SJCRH30 (cell line): Measurements from ENCODE around the gene RNASE1. TPM values are rescaled to one million over a fixed set of nuclear protein-coding genes. Genes with fewer than 3 reads are reported as not detected.

Experiments used
- DNase-seq, 2 experiments: peaks; one replicate each; pipeline ENCODE4 v3.0.0-alpha.2; 2015 to 2020
- H3K27ac ChIP-seq: fragments of 250-450 bp; sonication (Bioruptor Pico); 2 replicates; pipeline ENCODE4 v1.5.1; 2020; ENCODE audit warnings: mild to moderate bottlenecking, moderate library complexity
- H3K27me3 ChIP-seq: fragments of 250-450 bp; sonication (Bioruptor Pico); 2 replicates; pipeline ENCODE4 v1.5.1; 2020; ENCODE audit warnings: mild to moderate bottlenecking, moderate library complexity
- H3K36me3 ChIP-seq: fragments of 250-450 bp; sonication (Bioruptor Pico); 2 replicates; pipeline ENCODE4 v1.5.1; 2020; ENCODE audit warnings: mild to moderate bottlenecking, moderate library complexity
- H3K4me1 ChIP-seq: fragments of 250-450 bp; sonication (Bioruptor Pico); 2 replicates; pipeline ENCODE4 v1.5.1; 2020; ENCODE audit warnings: mild to moderate bottlenecking, moderate library complexity
- H3K4me3 ChIP-seq: fragments of 250-450 bp; sonication (Bioruptor Pico); 2 replicates; pipeline ENCODE4 v1.5.1; 2020; ENCODE audit warnings: mild to moderate bottlenecking, moderate library complexity
- H3K9me3 ChIP-seq: fragments of 250-450 bp; sonication (Bioruptor Pico); replicated peaks from 2 replicates; pipeline ENCODE4 v1.5.1; 2020; ENCODE audit warnings: mild to moderate bottlenecking, moderate library complexity
- total RNA-seq: library from RNA; depleted of rRNA; stranded (reverse); fragments of >200 nt; shearing (Covaris generic); gene quantifications from 2 replicates; pipeline ENCODE4 v1.2.3, GENCODE V29; 2014

The RNASE1 gene
- total RNA-seq, 1 experiment from 2014 or later = not detected

DNA sequence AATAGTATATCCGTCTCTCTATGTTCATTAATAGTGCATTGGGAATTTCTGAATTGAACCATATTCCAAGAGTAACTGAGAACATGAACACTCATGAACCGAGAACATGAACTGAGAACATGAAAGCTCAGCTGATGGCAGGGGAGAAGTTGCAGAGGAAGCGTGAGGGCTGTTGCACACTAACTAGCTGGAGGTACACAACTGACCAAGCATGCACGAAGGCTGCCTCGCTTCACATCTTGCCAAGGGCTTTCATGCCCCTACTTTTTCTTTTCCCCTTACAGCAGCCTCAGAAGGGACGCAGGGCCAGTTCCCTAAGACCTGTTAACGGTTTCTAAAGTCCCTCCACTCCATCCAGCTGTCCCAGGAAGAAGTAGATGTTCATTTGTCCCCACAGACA is 4.3 kb downstream of the RNASE1 start:
- no peaks in the 10 kb centered on the region for H3K36me3 ChIP-seq
- H3K27me3 ChIP-seq = peaks cover 7% of the 10 kb centered on the region; the same call in 1 of the 2 replicates
- H3K27ac ChIP-seq = no peak overlapping the region
- H3K4me3 ChIP-seq = no peak overlapping the region
- H3K4me1 ChIP-seq = no peaks in the 10 kb centered on the region
- H3K9me3 ChIP-seq = no peaks in the 10 kb centered on the region
- no peak for DNase-seq

DNA sequence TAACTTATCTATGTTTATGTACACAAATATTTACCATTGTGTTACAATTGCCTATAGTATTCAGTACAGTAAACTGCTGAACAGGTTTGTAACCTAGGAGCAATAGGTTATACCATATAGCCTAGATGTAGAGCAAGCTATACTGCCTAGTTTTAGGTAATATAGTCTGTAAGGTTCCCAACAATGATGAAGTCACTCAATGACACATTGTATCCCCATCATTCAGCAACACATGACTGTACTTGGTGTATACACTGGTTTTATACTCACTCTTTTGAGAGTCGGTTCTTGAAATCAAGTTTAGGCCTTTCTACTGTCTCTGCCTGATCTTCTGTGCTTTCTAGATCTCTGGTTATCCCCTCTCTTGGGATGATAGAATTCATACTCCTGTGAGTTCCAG is 5.5 kb downstream of the RNASE1 start:
- H3K4me3 ChIP-seq = no peak overlapping the region
- H3K36me3 ChIP-seq = no peaks in the 10 kb centered on the region
- H3K27me3 ChIP-seq = peaks cover 7% of the 10 kb centered on the region; the same call in 1 of the 2 replicates
- H3K27ac ChIP-seq = no peak overlapping the region
- H3K9me3 ChIP-seq = no peaks in the 10 kb centered on the region
- no peaks in the 10 kb centered on the region for H3K4me1 ChIP-seq
- no peak for DNase-seq

DNA sequence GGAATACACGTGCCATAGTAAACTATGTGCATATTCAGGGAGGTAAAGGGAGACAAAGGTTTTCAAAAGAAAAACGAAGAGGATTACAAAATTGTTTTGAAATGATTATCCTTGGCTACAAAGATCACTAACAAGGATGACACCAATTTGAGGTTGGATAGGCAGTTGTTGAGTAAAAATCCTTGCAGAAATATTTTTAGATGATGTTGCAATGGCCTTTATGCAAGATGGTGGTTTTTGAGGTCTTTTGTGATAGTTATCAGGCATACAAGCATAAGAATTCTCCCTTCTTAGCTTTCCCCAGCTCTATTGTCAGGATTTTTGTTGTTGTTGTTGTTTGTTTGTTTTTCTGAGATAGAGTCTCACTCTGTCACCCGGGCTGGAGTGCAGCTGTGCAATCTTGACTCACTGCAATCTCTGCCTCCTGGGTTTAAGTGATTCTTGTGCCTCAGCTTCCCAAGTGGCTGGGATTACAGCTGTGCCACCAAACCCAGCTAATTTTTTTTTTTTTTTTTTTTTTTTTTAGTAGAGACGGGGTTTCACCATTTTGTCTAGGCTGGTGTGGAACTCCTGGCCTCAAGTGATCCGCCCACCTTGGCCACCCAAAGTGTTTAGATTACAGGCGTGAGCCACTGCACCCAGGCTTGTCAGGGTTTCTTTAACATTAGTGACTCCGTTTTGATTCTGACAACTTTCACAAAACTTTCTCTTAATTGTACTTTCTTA is 7.8 kb downstream of the RNASE1 start:
- Histone ChIP-seq H3K27me3 (peaks cover 6% of the 10 kb centered on the region; the same call in 1 of the 2 replicates), H3K4me3 (no peak overlapping the region), H3K9me3 (no peaks in the 10 kb centered on the region), H3K36me3 (no peaks in the 10 kb centered on the region), H3K4me1 (no peaks in the 10 kb centered on the region), H3K27ac (no peak overlapping the region)
- DNase-seq = no peak

DNA sequence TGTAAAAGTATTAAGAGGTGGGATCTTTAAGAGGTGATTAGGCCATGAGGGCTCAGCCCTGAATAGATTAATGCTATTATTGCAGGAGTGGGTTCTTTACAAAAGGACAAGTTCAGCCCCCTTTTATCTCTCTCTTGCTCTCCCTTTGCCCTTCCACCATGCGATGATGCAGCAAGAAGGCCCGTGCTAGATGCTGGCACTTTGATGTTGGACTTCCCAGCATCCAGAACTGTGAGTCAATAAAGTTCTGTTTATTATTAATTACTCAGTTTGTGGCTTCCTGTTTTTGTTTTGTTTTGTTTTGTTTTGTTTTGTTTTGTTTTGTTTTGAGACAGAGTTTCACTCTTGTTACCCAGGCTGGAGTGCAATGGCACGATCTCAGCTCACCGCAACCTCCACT is 10.1 kb downstream of the RNASE1 start:
- Histone ChIP-seq H3K36me3 (no peaks in the 10 kb centered on the region), H3K27ac (no peak overlapping the region), H3K9me3 (no peaks in the 10 kb centered on the region), H3K4me1 (no peaks in the 10 kb centered on the region), H3K27me3 (0 out of 2 replicates have a peak, but pooled peaks cover 3% of the 10 kb centered on the region), H3K4me3 (no peak overlapping the region)
- DNase-seq = no peak

DNA sequence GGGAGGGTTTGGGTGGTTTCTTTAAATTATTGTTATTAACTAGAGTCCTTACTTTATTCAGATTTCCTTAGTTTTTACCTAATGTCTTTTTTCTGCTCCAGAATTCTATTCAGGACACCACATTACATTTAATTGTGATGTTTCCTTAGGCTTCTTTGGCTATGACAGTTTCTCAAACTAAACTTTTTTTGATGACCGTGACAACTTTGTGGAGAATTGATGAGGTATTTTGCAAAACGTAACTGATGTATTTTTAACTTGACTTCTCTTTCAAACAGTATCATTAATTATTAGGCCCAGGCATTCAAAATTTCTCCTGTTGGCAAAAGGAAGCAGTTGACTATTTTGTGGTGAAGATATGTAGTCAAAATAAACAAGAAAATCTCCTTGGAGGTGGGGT is 11.0 kb downstream of the RNASE1 start:
- Histone ChIP-seq H3K9me3 (no peaks in the 10 kb centered on the region), H3K36me3 (no peaks in the 10 kb centered on the region), H3K27ac (no peak overlapping the region), H3K4me3 (no peak overlapping the region), H3K27me3 (0 out of 2 replicates have a peak, but pooled peaks cover 3% of the 10 kb centered on the region), H3K4me1 (no peaks in the 10 kb centered on the region)
- DNase-seq = no peak

DNA sequence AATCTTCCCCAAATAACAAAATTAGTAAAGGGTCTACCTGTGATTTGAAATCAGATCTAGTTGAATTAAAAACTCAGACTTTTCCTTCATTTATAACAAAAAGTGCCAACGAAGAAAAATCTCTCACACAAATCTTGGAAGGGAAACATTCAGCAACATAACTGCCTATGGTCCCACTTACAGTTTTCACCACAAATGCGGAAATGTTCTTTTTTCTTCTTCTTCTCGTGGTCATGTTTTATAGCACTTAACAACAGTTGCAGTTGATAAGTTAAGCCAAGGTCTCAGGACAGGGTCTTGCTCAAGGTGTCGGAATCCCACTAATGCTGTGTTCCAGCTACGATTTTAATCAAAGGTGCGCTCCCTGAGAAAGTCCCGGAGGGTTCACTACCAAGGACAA is 11.5 kb downstream of the RNASE1 start:
- no peak for DNase-seq
- H3K4me1 ChIP-seq = no peaks in the 10 kb centered on the region
- H3K27ac ChIP-seq = no peak overlapping the region
- 0 out of 2 replicates have a peak, but pooled peaks cover 3% of the 10 kb centered on the region for H3K27me3 ChIP-seq
- no peaks in the 10 kb centered on the region for H3K36me3 ChIP-seq
- no peaks in the 10 kb centered on the region for H3K9me3 ChIP-seq
- H3K4me3 ChIP-seq = no peak overlapping the region

DNA sequence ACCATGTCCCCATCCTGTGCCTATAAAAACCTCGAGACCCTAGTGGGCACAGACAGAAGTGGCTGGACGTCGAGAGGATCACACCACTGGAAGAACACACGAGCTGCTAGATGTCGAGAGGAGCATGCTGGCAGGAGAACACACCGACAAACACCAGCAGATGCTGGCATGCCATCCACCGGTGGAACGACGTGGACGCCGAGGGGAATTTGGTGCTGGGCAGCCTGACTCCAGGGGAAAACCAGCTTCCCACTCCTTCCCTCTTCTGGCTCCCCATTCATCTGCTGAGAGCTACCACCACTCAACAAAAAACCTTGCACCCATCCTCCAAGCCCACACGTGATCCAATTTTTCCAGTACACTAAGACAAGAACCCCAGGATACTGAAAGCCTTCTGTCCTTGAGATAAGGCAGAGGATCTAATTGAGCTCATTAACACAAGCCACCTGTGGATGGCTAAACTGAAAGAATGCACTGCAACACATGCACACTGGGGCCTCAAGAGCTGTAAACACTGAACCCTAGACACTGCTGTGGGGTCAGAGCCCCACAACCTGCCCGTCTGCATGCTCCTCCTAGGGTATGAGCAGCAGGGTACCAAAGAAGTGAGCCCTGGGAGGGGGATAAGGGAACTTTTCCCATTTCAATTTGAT is 12.1 kb downstream of the RNASE1 start:
- no peaks in the 10 kb centered on the region for H3K4me1 ChIP-seq
- H3K27me3 ChIP-seq = 0 out of 2 replicates have a peak, but pooled peaks cover 3% of the 10 kb centered on the region
- H3K9me3 ChIP-seq = no peaks in the 10 kb centered on the region
- H3K4me3 ChIP-seq = no peak overlapping the region
- no peaks in the 10 kb centered on the region for H3K36me3 ChIP-seq
- no peak for DNase-seq
- no peak overlapping the region for H3K27ac ChIP-seq

DNA sequence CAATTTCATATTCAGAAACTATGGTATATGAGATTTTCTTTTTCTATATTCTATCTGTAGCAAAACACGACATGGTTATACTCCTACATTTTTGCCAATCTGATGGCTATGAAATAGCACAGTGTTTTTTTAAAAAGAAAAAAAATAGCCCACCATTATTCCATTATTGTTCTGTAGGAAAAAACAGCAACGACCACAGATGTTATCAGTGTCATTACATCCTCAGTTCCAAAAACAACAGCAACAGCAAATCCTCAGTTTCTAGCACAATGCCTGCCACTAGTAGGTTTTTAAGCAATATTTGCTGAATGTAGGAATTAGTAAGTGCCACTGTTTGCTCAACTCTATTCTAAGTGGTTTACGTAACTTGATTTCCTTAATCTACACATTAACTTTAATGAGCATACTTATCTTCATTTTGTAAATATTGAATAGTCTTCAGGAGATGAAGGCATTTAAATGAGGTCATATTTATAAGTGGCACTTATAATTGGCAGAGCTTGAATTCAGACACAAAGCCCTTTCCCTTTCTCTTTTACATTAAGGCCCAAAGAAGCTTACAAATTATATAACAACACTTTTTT is 13.3 kb downstream of the RNASE1 start:
- Histone ChIP-seq H3K27ac (no peak overlapping the region), H3K27me3 (0 out of 2 replicates have a peak, but pooled peaks cover 3% of the 10 kb centered on the region), H3K9me3 (no peaks in the 10 kb centered on the region), H3K4me3 (no peak overlapping the region), H3K4me1 (no peaks in the 10 kb centered on the region), H3K36me3 (no peaks in the 10 kb centered on the region)
- no peak for DNase-seq

DNA sequence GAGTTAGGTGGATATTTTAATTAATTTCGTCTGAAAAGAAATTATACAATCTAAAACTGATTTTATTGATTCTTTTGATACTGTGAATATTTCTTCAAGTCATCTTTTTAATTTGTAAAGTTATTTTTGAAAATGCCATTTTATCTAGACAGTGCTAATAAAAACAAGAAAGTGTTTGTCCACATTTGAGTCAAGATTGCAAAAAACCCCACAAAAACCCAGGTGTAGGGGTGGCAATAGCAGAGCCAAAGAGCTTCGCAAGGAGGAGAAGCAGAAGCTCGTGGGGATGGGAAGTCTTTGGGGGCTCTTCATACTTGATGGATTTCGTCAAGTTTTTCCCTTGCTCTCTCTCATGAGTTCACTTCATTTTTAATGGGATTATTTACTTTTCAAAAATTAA is 15.6 kb downstream of the RNASE1 start:
- no peaks in the 10 kb centered on the region for H3K4me1 ChIP-seq
- no peaks in the 10 kb centered on the region for H3K9me3 ChIP-seq
- DNase-seq = no peak
- H3K27me3 ChIP-seq = 0 out of 2 replicates have a peak, but pooled peaks cover 3% of the 10 kb centered on the region
- H3K4me3 ChIP-seq = no peak overlapping the region
- H3K27ac ChIP-seq = no peak overlapping the region
- H3K36me3 ChIP-seq = no peaks in the 10 kb centered on the region

DNA sequence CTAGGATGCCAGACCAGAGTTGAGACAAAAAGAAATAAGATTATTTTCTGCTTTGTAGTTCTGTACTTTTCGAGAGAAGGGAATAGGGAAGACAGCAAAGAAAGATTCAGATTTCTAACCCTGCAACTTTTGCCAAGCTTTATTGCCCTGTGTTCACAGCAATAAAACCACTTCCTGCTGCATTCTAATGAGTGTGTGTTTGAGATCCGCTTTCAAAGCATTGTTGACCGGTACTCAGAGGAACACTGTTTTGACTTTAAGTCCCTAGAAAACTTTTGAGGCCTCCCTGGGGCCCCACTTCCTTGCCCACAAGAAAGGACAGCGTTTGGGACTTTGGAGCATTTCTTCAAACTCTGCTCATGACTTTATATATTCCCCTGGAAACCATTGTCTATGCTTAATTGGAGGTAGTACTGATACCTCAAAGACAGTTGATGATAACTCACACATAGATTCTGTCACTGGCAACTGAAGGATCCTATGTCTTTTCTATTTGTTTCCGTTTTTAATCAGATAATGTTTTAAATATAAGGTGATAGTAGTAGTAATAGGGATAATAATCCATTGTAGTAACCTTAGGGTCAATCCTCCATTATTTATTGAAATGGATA is 20.3 kb downstream of the RNASE1 start:
- Histone ChIP-seq H3K4me3 (no peak overlapping the region), H3K27me3 (no peaks in the 10 kb centered on the region), H3K4me1 (no peaks in the 10 kb centered on the region), H3K36me3 (no peaks in the 10 kb centered on the region), H3K27ac (no peak overlapping the region), H3K9me3 (no peaks in the 10 kb centered on the region)
- no peak for DNase-seq

DNA sequence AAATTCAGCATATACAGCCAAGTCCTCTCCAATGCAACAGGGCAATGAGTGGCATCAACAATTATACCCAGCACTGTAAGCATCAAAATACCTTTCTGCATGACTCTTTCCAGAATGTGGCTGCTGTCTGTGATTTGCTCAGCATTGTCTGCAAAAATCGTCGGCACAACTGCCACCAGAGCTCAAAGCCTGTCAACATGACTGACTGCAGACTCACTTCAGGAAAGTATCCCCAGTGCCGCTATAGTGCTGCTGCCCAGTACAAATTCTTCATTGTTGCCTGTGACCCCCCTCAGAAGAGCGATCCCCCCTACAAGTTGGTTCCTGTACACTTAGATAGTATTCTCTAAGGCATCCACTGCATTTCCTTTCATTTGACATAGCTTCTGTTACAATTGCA is 20.8 kb downstream of the RNASE1 start:
- Histone ChIP-seq H3K9me3 (no peaks in the 10 kb centered on the region), H3K27ac (no peak overlapping the region), H3K4me1 (no peaks in the 10 kb centered on the region), H3K4me3 (no peak overlapping the region), H3K27me3 (no peaks in the 10 kb centered on the region), H3K36me3 (no peaks in the 10 kb centered on the region)
- no peak for DNase-seq

DNA sequence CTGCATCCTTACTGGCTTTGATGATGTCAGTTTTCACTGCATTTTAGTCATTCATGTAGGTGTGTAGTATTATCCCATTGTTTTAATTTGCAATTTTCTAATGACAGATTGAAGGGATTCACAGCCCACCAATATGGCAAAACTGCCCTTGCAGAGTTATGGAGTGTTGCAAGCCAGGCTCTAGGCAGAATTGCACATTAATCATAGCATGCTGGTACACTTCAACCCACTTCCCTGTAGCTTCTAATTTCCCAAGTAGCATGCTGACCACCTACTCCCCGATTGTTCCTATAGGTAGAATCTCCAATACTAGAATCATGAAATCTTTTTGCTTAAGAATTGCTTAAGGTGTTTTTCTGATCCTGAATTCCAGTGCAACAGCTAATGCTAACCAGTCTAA is 26.7 kb downstream of the RNASE1 start:
- Histone ChIP-seq H3K9me3 (no peaks in the 10 kb centered on the region), H3K4me3 (no peak overlapping the region), H3K27ac (no peak overlapping the region), H3K36me3 (no peaks in the 10 kb centered on the region), H3K27me3 (no peaks in the 10 kb centered on the region), H3K4me1 (no peaks in the 10 kb centered on the region)
- DNase-seq = no peak

DNA sequence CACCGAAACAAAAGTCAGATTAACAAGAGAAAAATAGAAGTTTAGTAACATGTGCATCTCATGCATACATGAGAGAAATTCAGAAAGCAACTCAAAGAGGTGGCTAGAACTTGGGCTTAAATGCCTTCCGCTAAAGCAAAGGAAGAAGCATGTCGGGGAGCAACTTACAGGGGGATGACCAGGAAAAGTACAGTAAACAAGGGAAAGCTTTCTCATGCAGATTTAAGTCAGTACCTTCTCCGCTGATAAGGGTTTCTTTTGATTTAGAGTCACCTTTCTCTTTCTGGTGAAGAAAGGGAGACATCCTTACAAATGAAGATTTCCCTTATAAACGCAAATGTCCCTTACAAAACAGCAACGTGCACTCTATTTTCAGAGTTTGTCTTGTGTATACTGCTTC is 27.6 kb downstream of the RNASE1 start:
- Histone ChIP-seq H3K36me3 (no peaks in the 10 kb centered on the region), H3K4me3 (no peak overlapping the region), H3K4me1 (no peaks in the 10 kb centered on the region), H3K27me3 (no peaks in the 10 kb centered on the region), H3K27ac (no peak overlapping the region), H3K9me3 (no peaks in the 10 kb centered on the region)
- no peak for DNase-seq

DNA sequence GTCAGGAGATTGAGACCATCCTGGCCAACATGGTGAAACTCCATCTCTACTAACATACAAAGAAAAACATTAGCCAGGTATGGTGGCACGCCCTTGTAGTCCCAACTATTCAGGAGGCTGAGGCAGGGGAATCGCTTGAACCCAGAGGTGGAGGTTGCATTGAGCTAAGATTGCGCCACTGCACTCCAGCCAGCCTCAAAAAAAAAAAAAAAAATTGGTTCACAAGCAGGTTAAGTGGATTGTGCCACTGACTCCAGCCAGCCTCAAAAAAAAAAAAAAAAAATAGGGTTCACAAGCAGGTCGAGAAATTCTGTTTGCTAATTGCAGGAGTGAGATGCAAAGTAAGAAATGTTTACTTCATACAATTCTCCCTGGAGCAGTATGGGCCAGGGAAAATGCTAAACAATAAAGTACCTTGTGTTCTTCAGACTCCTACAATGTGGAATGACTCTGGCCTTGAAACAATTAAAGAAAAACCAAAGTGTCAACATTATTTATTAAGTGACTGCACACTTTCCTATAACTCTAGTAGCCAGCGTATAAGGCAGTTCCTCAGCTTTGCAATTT is 28.3 kb downstream of the RNASE1 start:
- H3K27ac ChIP-seq = no peak overlapping the region
- H3K9me3 ChIP-seq = no peaks in the 10 kb centered on the region
- H3K4me1 ChIP-seq = no peaks in the 10 kb centered on the region
- H3K27me3 ChIP-seq = no peaks in the 10 kb centered on the region
- no peak overlapping the region for H3K4me3 ChIP-seq
- no peaks in the 10 kb centered on the region for H3K36me3 ChIP-seq
- no peak for DNase-seq

DNA sequence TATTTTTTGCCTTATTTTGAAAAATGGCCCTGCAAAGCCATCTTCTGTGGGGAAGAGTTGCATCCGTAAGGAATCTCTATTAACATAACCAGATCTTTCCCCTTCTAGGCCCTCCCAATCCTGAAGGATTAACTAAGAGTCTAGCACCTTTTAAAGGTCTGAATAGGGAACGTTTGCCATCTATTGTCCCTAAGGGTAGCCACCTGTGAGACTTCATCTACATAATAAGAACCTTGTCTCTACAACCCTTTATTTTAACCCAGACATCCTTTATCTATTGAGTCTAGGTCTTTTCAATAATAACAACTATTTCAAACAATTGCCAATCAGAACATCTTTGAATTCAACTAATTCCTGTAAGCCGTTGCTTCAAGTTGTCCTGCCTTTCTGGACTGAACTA is 30.0 kb downstream of the RNASE1 start:
- DNase-seq = no peak
- no peaks in the 10 kb centered on the region for H3K4me1 ChIP-seq

More for the DNA sequence above, 30.0 kb downstream of the RNASE1 start:
- Histone ChIP-seq H3K36me3 (no peaks in the 10 kb centered on the region), H3K27ac (no peak overlapping the region), H3K9me3 (no peaks in the 10 kb centered on the region), H3K27me3 (no peaks in the 10 kb centered on the region), H3K4me3 (no peak overlapping the region)
